Measurements from ENCODE around the gene ADAMTSL1.

Gene ADAMTSL1

DNA sequence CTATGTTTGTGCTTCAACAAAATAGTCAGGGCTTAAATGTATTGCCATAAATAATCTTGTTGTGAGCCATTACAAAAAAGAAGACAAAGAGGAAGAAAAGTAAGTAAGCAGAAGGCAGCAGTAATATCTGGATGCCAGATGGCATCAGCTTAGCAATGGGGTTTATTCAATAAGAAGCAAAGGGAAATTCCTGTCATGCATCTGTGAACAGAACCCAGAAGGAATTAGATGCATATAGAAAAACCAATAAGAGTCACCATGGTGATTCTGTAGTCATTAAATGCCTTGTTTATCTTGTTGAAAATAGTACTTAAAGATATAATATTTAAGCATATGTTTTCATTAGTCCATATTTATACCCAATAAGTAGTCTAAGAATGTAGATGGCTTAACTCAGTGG is 216.0 kb downstream of the ADAMTSL1 start:
- no peak for TF ChIP-seq CTCF (IDR thresholded peaks at IDR 0.05; ENCODE audit: low read depth, low read length)
- DNase-seq: peak; percentile 32
- Histone ChIP-seq H3K36me3 (no peaks in the 10 kb centered on the region), H3K27ac (peak overlapping the region; percentile 77), H3K27me3 (ENCODE audit: insufficient read depth, low read depth, severe bottlenecking) (no peaks in the 10 kb centered on the region), H3K4me3 (ENCODE audit: low read depth, low read length) (no peak overlapping the region), H3K9me3 (ENCODE audit: severe bottlenecking) (peaks cover 7% of the 10 kb centered on the region)

- H3K9me3 ChIP-seq (ENCODE audit: severe bottlenecking): peaks cover 21% of the 10 kb centered on the region
- no peaks in the 10 kb centered on the region for H3K36me3 ChIP-seq
- DNase-seq: no peak
- no peak overlapping the region for H3K4me3 ChIP-seq (ENCODE audit: low read depth, low read length)
- H3K27me3 ChIP-seq (ENCODE audit: insufficient read depth, low read depth, severe bottlenecking): no peaks in the 10 kb centered on the region
- TF ChIP-seq CTCF (IDR thresholded peaks at IDR 0.05; ENCODE audit: low read depth, low read length): no peak
- H3K27ac ChIP-seq: no peak overlapping the region
Measured at GRCh38 chr9:18692268-18692667, 218.3 kb downstream of the ADAMTSL1 start.

DNA sequence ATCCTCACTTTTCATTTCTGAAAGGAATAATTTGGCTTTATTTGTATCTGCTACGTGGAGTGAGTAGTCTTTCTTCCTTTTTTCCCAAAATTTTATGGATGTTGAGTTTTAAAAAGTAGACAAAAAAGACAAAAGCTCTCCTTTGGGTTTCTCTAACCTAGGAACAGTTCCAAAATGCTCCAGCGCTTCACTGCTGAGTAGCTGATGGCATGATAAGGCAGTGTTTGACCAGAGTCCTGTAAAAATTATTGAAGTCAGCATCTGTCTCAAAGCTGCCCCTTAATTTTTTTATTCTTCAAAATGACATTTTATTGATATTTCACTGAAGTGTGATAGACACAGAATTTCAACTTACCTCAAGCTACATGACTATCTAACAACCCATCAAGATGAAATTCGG is 219.0 kb downstream of the ADAMTSL1 start:
- DNase-seq: no peak
- Histone ChIP-seq H3K27me3 (ENCODE audit: insufficient read depth, low read depth, severe bottlenecking) (no peaks in the 10 kb centered on the region), H3K36me3 (no peaks in the 10 kb centered on the region), H3K9me3 (ENCODE audit: severe bottlenecking) (peaks cover 21% of the 10 kb centered on the region), H3K4me3 (ENCODE audit: low read depth, low read length) (no peak overlapping the region), H3K27ac (no peak overlapping the region)
- TF ChIP-seq CTCF (IDR thresholded peaks at IDR 0.05; ENCODE audit: low read depth, low read length): no peak

DNA sequence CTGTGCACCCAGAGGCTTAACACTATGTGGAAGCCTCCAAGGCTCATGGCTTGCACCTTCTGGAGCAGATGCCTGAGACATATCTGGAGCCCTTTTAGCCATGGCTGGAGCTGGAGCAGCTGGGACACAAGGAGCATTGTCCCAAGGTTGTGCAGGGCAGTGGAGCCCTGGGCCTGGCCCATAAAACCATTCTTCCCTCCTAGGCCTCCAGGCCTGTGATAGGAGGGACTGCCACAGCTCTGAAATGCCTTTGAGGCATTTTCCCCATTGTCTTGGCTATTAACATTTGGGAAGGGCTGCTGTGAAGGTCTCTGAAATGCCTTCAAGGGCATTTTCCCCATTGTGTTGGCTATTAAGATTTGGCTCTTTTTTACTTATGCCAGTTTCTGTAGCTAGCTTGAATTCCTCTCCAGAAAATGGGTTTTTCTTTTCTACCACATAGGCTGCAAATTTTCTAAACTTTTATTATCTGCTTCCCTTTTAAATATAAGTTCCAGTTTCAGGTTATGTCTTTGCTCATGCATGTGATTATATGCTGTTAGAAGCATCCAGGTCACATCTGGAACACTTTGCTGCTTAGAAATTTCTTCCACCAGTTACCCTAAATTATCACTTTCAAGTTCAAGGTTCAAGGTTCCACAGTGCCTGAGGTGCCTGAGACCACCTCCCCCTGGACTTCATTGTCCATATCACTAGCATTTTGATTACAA is 221.2 kb downstream of the ADAMTSL1 start:
- Histone ChIP-seq H3K27me3 (ENCODE audit: insufficient read depth, low read depth, severe bottlenecking) (no peaks in the 10 kb centered on the region), H3K27ac (no peak overlapping the region), H3K9me3 (ENCODE audit: severe bottlenecking) (peaks cover 21% of the 10 kb centered on the region), H3K36me3 (no peaks in the 10 kb centered on the region), H3K4me3 (ENCODE audit: low read depth, low read length) (no peak overlapping the region)
- TF ChIP-seq CTCF (IDR thresholded peaks at IDR 0.05; ENCODE audit: low read depth, low read length): no peak
- DNase-seq: no peak

- TF ChIP-seq CTCF (IDR thresholded peaks at IDR 0.05; ENCODE audit: low read depth, low read length): no peak
- H3K4me3 ChIP-seq (ENCODE audit: low read depth, low read length): no peak overlapping the region
- H3K27ac ChIP-seq: no peak overlapping the region
- peaks cover 21% of the 10 kb centered on the region for H3K9me3 ChIP-seq (ENCODE audit: severe bottlenecking)
- no peak for DNase-seq
- no peaks in the 10 kb centered on the region for H3K36me3 ChIP-seq
- no peaks in the 10 kb centered on the region for H3K27me3 ChIP-seq (ENCODE audit: insufficient read depth, low read depth, severe bottlenecking)
Measured at GRCh38 chr9:18698992-18699391, 225.0 kb downstream of the ADAMTSL1 start.

DNA sequence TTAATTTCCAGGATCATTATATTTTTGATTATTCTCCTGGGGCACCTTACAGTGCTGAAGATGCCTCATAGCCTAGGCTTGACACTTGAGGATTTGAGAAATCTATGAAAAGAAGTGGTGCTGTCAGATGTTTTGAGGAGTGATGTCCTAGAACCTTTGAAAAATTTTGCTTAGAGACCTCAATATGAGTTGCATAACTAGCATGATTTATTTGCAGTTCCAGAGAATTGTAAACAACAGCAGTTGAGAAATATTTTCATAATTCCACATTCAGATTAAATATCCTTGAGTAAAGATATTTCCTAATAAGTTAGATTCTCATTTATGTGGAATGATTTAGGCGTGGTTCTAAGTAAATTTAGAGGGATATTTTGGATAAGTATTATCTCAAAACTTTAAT is 225.8 kb downstream of the ADAMTSL1 start:
- H3K27me3 ChIP-seq (ENCODE audit: insufficient read depth, low read depth, severe bottlenecking): no peaks in the 10 kb centered on the region
- no peak for TF ChIP-seq CTCF (IDR thresholded peaks at IDR 0.05; ENCODE audit: low read depth, low read length)
- H3K9me3 ChIP-seq (ENCODE audit: severe bottlenecking): peaks cover 15% of the 10 kb centered on the region
- no peak for DNase-seq
- H3K27ac ChIP-seq: no peak overlapping the region
- no peaks in the 10 kb centered on the region for H3K36me3 ChIP-seq
- no peak overlapping the region for H3K4me3 ChIP-seq (ENCODE audit: low read depth, low read length)
